Mesodermal cell (in vitro differentiated cells): ENCODE measurements around the gene ADGRB2.

Experiments used
- H3K27ac ChIP-seq: 2 replicates; pipeline ENCODE4 v1.7.0; 2013; ENCODE audit warnings: mild to moderate bottlenecking, low read depth, low read length, moderate library complexity; ENCODE audit not compliant: severe bottlenecking
- H3K36me3 ChIP-seq: 2 replicates; pipeline ENCODE4 v1.7.1; 2013; ENCODE audit warnings: mild to moderate bottlenecking, low read length, moderate library complexity; ENCODE audit not compliant: control insufficient read depth, insufficient read depth
- H3K4me1 ChIP-seq: one replicate; pipeline ENCODE4 v1.7.1; 2013; ENCODE audit warnings: mild to moderate bottlenecking, low read length; ENCODE audit not compliant: insufficient read depth, control insufficient read depth, poor library complexity, severe bottlenecking
- H3K4me3 ChIP-seq: 2 replicates; pipeline ENCODE4 v1.7.0; 2013; ENCODE audit warnings: low read length, control low read depth, mild to moderate bottlenecking; ENCODE audit not compliant: insufficient read depth, poor library complexity, severe bottlenecking; ENCODE audit errors: extremely low read depth
- H3K9me3 ChIP-seq: 2 replicates; pipeline ENCODE4 v1.7.1; 2013; ENCODE audit warnings: mild to moderate bottlenecking, low read length, moderate library complexity; ENCODE audit not compliant: control insufficient read depth
- WGBS, 2 experiments: methylation state at CpG; one replicate each; pipeline ENCODE4 v1.1.5; 2013; ENCODE audit warnings: missing lambda C conversion rate in 2 of 2; ENCODE audit not compliant: insufficient coverage in 2 of 2; 5-methylcytosine and 5-hydroxymethylcytosine counted together

Gene ADGRB2

DNA sequence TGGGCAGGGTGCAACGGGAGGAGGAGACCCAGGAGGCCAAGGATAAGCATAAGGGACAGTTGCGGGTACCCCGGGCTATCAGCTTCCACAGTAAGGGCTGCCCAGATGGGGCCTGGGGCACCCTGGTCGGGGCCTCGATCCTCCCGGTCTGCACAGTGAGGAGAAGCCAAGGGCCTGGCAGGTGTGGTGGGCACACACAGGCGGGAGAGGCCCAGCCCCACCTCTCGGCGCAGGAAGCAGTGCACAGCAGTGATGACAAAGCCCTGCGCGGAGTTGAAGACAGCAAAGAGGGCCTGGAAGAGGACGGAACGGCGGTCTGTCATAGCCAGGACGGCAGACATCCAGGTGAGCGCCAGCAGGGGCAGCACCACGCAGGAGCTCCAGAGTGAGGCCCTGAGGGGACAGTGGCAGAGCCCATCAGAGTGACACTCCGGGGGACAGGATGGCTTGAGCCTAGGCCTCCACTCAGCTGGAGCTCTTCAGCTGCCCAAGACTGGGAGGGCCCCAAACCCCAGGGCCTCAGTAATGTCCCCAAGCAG, 31.3 kb downstream of the ADGRB2 start:
- Histone ChIP-seq H3K9me3 (no peaks in the 10 kb centered on the region), H3K27ac (no peak overlapping the region), H3K4me3 (no peak overlapping the region), H3K36me3 (peaks cover 2% of the 10 kb centered on the region), H3K4me1 (no peaks in the 10 kb centered on the region)
- WGBS, 2 experiments = 88 to 89% methylated on average over 16 to 18 of the region's 18 CpGs

DNA sequence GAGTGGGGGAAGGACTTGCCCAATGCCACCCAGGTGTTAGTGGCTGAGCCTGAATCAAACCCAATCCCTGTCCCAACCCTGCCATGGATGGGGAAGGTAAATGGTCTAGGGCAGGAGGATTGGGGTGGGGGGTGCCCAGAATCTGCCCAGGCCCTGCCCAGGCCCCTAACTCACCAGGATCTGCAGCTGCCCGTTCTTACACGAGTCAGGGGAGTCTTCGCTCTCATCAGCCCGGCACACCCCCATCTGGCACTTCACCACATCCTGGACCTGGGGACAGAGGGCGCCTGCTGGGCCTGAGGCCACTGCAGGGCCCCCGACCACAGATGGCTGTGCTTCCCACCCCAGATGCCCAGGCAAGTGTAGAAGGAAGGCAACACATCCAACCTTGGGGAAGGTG, 31.8 kb downstream of the ADGRB2 start:
- Histone ChIP-seq H3K4me1 (no peaks in the 10 kb centered on the region), H3K27ac (no peak overlapping the region), H3K4me3 (no peak overlapping the region), H3K9me3 (no peaks in the 10 kb centered on the region), H3K36me3 (peaks cover 2% of the 10 kb centered on the region)
- WGBS, 2 experiments = 67 to 90% methylated on average over 1 to 3 of the region's 6 CpGs

DNA sequence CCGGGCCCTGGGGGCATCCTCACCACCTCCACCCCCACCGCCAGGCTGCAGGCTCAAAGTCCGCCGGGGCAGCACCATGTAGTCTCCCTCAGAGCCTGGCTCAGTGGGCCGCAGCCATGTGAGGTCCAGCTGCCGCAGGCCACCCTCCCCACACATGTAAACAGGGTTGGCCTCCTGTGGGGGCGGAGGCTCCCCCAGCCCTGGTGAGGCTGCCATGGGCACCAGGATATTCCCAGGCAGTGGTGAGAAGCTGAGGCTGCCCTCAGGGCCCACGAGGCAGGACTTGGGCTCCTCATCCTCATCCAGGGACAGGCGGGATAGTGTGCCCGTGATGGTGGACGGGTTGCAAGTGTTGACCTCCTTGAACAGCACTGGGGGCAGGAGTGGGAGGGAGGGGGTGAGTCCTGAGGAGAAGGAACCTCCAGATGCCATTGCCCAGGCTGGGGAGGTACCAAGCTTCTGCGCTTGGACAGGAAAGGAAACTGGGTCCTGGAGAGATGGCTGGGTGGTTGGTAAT, 33.0 kb downstream of the ADGRB2 start:
- Histone ChIP-seq H3K9me3 (no peaks in the 10 kb centered on the region), H3K4me1 (peaks cover 2% of the 10 kb centered on the region), H3K27ac (no peak overlapping the region), H3K4me3 (no peak overlapping the region), H3K36me3 (peaks cover 2% of the 10 kb centered on the region)
- 95 to 97% methylated on average over 6 to 12 of the region's 12 CpGs for WGBS, 2 experiments

DNA sequence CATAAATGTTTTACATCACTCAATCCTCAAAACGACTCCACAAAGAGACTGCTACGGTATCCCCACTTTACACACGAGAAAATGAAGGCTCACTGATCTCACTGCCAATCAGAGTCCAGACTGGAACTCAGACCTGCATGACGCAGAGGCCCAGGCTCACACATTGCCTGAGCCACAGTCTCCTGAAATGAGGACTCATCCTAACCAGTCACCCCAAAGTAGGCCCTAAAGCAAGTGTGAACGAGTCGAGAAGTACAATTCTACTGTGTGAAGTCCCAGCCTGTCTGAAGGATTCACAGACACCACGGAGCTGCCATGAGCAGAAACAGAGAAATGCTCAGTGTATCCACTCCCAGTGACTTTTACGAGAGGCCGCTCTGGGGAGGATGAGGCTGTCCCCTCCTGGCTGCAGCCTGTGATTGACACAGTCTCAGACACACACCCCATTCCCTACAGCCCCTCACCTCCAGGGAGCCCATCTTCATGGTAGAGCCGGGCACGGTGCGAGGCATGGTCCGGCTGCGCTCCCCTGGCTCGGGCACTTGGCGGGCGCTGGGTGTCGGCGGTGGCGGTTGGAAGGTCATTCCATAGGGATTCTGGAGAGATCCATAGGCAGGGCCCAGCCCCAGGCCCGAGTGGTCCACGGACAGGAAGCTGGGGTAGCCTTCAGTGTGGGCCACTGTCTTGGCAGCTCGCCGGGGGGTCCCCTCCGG, 33.6 kb downstream of the ADGRB2 start:
- Histone ChIP-seq H3K36me3 (peaks cover 2% of the 10 kb centered on the region), H3K27ac (no peak overlapping the region), H3K9me3 (no peaks in the 10 kb centered on the region), H3K4me3 (no peak overlapping the region), H3K4me1 (peaks cover 2% of the 10 kb centered on the region)
- WGBS, 2 experiments = 92% methylated on average over 21 to 25 of the region's 25 CpGs

DNA sequence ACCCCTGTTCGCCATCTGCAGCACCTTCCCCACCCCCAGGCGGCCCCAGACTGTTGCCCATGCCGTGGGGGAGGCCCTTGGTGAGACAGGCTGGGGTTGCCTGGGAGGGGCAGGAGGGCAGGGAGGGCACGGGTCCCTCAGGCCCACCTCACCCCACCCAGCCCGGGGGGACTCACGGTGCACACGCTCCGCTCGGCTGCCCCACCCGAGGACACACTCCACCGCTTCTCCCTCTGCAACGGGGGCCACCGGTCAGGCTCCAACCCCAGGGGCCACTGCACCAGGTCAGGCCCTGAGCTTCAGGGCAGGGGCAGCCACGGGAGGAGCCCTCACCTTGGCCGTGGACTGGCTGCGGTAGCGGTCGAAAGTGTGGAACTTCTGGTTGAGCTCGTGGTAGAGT, 36.3 kb downstream of the ADGRB2 start:
- WGBS, 2 experiments = 95 to 96% methylated on average over 12 to 14 of the region's 19 CpGs
- H3K36me3 ChIP-seq = peaks cover 2% of the 10 kb centered on the region
- H3K27ac ChIP-seq = no peak overlapping the region
- no peak overlapping the region for H3K4me3 ChIP-seq
- H3K4me1 ChIP-seq = peaks cover 2% of the 10 kb centered on the region
- H3K9me3 ChIP-seq = no peaks in the 10 kb centered on the region

DNA sequence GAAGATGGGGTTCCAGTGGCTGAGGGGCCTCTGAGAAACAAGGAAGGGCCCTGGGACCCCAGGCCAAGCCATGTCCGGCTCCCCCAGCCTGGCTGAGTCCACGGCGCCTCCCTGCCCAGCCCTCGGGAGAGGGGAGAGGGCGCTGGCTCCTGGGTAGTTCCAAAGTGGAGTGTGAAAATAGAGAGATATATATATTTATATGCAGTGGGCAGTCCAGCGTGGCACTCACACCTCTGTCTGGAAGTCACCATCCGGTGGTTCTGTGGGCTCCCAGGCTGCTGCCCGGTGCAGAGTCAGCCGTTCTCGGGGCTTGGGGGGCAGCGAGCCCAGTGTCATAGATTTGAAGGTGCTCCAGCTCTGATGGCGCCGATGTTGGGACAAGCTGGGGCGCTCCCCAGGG, 36.9 kb downstream of the ADGRB2 start:
- H3K27ac ChIP-seq = no peak overlapping the region
- 93 to 94% methylated on average over 12 to 14 of the region's 14 CpGs for WGBS, 2 experiments
- no peak overlapping the region for H3K4me3 ChIP-seq
- H3K9me3 ChIP-seq = no peaks in the 10 kb centered on the region
- H3K4me1 ChIP-seq = peaks cover 2% of the 10 kb centered on the region
- H3K36me3 ChIP-seq = no peaks in the 10 kb centered on the region

DNA sequence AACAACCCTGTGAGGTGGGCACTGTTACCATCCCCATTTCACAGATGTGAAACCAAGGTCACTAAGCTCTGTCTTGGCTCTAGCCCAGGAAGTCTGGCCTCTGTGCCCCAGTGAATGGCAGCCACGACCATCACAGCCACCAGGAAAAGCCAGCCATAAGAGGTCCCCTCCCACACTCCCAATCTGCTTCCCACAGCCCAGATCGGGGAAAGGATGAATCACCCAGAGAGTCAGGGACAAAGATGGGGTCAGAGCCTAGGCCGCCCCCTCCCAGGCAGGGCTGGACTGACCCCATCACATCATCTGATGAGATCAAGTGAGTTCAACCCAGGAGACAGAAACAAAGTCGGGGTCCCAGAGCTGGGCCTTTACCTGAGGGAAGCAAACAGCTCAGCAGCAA, 37.4 kb downstream of the ADGRB2 start:
- 90 to 100% methylated on average over 1 to 3 of the region's 4 CpGs for WGBS, 2 experiments
- H3K4me3 ChIP-seq = no peak overlapping the region
- H3K9me3 ChIP-seq = no peaks in the 10 kb centered on the region
- H3K4me1 ChIP-seq = peaks cover 2% of the 10 kb centered on the region
- H3K36me3 ChIP-seq = no peaks in the 10 kb centered on the region
- no peak overlapping the region for H3K27ac ChIP-seq

DNA sequence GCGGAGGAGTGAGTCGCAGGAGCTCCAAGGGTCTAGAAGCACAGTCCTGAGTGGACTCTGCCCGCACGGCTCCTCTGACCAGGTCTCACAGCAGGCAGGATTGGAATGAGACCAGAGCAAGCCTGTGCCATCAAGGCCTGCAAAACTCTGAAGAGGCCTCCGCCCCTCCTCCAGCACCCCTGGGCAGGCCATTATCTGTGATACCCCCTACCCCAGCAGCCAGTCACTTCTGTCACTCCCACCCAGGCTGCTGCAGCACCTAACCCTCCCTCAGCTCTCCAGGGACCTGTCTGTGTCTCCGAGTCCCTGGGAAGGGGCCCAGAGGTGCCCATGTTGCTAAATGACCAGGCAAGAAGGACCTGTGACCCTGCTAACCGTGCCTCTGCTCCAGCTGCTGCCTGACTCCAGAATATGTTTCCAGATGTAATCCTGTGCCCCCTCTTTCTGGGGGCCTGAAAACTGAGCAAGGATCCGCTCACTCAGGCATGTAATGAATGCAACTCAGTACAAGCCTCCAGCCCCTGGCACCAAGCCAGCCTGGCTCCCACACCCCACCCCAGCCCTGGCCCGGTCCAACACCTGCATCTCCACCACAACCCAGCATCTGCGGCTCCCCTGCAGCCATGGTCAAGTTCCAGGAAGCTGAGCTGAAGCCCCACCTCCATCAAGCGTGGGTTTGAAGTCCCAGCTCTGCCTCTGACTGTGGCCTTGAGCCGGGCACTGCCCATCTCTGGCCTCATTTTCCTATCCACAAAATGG, 38.2 kb downstream of the ADGRB2 start:
- Histone ChIP-seq H3K4me3 (no peak overlapping the region), H3K27ac (no peak overlapping the region), H3K9me3 (no peaks in the 10 kb centered on the region), H3K36me3 (no peaks in the 10 kb centered on the region), H3K4me1 (peaks cover 2% of the 10 kb centered on the region)
- WGBS, 2 experiments = 89 to 96% methylated on average over 8 to 12 of the region's 12 CpGs

DNA sequence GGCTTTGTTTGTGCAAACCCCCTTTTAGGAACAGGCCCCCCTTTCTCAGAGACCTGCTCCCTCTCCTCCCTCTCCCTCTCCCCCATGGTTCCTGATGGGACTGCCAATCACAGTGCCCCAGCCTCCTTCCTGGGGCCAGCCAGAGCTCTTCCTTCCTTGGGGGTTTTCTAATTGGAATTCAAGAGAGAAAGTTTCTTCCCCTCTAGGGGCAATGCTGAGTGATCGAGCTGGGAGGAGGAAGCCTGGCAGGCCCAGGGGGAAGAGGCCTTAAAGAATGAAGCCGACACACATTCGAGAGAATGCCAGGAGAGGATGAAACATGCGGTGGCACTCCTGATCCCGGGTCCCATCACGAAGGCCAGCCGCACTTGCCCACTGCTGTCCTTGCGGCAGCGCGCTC, 39.0 kb downstream of the ADGRB2 start:
- Histone ChIP-seq H3K36me3 (no peaks in the 10 kb centered on the region), H3K27ac (no peak overlapping the region), H3K4me3 (no peak overlapping the region), H3K4me1 (peaks cover 2% of the 10 kb centered on the region), H3K9me3 (no peaks in the 10 kb centered on the region)
- WGBS, 2 experiments = 75 to 80% methylated on average over 10 of the region's 10 CpGs

DNA sequence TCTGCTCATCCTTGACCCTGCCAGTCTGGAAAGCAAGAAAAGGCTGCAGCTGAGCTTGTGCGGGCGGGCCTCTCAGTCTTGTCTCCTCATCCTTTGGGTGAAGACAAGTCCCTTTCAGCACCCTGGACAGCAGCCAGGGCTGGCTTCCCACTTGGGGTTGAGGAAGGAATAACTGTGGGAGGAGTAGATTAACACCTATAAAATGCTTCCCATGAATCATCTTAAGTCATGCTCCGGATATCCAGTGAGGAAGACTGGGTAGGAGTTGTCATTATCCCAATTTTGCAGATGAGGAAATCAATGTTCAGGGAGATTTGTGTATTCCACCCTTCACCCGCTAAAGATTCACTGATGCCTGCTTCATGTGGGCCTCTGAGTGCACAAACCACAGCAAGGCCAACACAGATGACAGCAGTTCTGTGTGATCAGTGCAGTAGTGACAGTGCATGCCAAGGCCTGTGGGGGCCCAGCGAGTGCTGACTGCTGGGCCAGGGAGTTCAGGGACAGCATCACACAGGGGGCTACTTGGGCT, 40.2 kb downstream of the ADGRB2 start:
- H3K36me3 ChIP-seq = no peaks in the 10 kb centered on the region
- H3K4me1 ChIP-seq = peaks cover 2% of the 10 kb centered on the region
- H3K4me3 ChIP-seq = no peak overlapping the region
- no peaks in the 10 kb centered on the region for H3K9me3 ChIP-seq
- WGBS, 2 experiments = 57 to 71% methylated on average over 4 to 5 of the region's 5 CpGs
- H3K27ac ChIP-seq = no peak overlapping the region
